Choroid plexus epithelial cell (primary cell): ENCODE results near the gene FCRL1.

Experiments
- DNase-seq: peaks from one replicate; pipeline ENCODE4 v3.0.0-alpha.2; 2010; ENCODE audit warnings: low read depth
- H3K4me3 ChIP-seq: 2 replicates; pipeline ENCODE4 v1.5.1; 2011; ENCODE audit warnings: low read depth, mild to moderate bottlenecking, control low read depth, low read length, moderate library complexity
- CTCF ChIP-seq: conservative IDR thresholded peaks from 2 replicates; pipeline ENCODE4 v1.5.1; 2011; ENCODE audit warnings: low read depth, mild to moderate bottlenecking, control low read depth, inconsistent platforms, low read length, moderate library complexity

FCRL1 gene

DNA sequence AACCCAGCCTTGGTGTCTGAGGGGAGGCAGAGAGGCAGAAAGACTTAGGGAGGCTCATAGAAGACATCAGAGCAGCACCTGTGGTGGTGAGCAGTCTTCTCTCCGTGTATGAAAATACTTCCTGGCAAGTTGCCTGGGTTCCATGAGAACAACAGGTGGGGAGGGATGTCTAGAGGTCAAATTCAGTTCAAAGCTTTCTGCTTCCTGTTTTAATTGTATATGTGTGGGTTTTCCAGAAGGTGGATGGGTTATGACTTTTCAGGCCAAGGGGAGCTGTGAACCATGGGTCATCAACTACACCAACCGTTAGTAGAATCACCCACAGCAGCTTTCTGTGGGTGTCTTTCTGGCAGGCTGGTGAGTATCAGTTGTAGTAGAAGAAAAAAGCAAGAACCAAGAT, 38.9 kb downstream of the FCRL1 start:
- TF ChIP-seq CTCF: no peak
- H3K4me3 ChIP-seq: no peak overlapping the region
- DNase-seq: no peak

DNA sequence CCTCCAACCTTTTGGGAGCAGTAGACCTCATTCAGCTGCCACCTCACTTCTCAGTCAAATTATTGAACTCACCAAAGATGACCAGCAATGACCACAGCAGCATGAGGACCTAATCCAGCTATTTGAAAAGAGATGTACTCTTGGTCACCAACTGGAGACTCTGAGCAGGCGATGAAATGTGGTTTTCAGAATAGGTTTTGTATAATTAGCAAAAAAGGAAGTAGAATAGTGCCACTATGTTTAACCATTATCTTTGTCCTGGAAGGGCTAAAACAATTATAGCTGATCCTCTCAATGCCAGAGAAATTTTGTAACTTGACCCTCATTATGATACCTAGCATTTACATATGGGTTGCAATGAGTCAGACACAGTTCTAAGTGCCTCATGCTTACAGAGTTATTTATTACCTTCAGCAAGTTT, 42.9 kb downstream of the FCRL1 start, which contains the start of gene FCRL2:
Gene FCRL2, minus strand, starts transcription at position 162 of the 421 bp plus-strand sequence. Its CDS starts 59 bp downstream, at position 103.
- no peak for DNase-seq
- TF ChIP-seq CTCF: no peak

DNA sequence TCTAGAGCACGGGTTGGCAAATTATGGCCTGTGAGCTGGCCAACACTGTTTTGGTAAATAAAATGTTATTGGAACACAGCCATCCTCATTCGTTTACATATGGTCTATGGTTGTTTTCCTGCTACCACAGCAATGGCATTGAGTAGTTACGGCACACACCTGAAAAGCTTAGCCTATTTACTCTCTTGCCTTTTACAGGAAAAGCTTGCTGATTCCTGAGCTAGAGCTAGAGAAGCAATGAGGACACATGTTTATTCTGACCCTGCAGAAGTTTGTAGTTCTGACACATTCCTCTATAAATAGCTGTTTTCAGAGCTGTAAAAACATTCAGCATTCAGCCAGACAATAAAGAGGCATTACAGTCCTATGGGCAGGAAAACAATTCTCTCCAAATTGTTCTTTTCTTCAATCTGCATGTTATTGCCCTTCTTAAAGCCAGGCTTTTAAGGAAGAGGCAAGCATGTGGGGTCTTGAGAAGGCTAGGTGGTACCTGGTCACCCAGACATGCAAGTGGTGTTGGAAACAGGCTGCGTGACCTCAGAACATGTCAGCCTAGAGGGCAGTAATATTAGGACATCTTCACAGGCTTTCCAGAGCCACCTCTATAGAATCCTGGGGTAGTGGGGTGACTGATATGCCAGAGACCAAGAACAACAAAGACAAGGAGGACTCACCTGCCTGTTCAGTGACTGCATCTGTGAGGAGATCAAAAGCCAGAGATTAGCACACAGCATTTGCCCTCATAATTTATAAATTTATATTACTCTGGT, 44.6 kb downstream of the FCRL1 start:
- no peak for TF ChIP-seq CTCF
- no peak overlapping the region for H3K4me3 ChIP-seq
- no peak for DNase-seq

More for the DNA sequence above, 42.9 kb downstream of the FCRL1 start, which contains the start of gene FCRL2:
- no peak within 1 kb of the TSS for H3K4me3 ChIP-seq

- DNase-seq: no peak
- TF ChIP-seq CTCF: no peak
- no peak overlapping the region for H3K4me3 ChIP-seq
Measured at GRCh38 chr1:157774412-157774811, 45.5 kb downstream of the FCRL1 start.

GRCh38 chr1:157773493-157774350, 46.2 kb downstream of the FCRL1 start:
- no peak for TF ChIP-seq CTCF
- H3K4me3 ChIP-seq: no peak overlapping the region
- DNase-seq: no peak

DNA sequence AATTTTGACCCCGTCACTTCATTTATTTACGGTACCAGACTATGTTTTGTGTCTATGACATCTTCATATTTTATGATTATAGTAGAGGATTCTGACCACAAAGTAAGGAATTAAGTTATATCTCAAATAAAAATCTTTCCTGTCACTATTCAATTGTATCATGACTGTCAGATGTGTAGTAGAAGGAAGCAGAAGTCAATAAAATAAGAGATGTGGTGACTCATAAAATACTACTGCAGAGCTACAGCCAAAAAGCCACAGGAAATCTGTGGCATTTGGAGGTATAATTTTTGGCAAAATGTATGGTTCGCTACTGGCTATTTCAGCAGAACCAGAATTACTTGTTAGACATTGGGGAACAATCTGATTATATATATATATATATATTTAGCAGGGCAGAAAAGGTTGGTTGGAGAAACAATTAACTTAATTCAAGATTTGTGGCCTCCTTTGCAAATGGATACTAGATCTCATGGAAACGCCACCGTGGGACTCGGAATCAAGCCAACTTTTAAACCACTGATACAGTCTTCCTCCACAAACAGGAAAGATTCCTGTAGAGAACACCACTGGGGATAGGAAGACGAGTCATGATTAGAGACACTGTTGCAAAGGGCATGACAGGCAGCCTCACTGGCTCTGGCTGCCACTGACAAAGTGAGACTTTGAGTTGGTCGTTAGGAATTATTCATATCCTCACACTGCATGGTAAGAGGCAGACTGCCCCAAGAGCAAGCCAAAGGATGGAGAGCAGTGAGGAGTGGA, 48.1 kb downstream of the FCRL1 start:
- no peak overlapping the region for H3K4me3 ChIP-seq
- DNase-seq: no peak
- no peak for TF ChIP-seq CTCF
